ENCODE measurements around the gene ABCA7.

The ABCA7 gene

GRCh38 chr19:1018932-1019615 lies 20.8 kb upstream of the ABCA7 start:
- H3K36me3 ChIP-seq (replicated peaks; ENCODE audit: insufficient read depth, low read length), result no peaks in the 10 kb centered on the region
- no peak overlapping the region for H2AFZ ChIP-seq (ENCODE audit: low read length)
- H3F3A ChIP-seq (ENCODE audit: insufficient read depth, low read length), result peaks cover 30% of the 10 kb centered on the region
- H3K27ac ChIP-seq (ENCODE audit: low read length), result no peak overlapping the region; the same call in 1 of the 2 replicates
- no peaks in the 10 kb centered on the region for H3K27me3 ChIP-seq (replicated peaks; ENCODE audit: insufficient read depth, low read length)
- H3K4me3 ChIP-seq (ENCODE audit: low read length), result peak overlapping the region; percentile 97
- peaks cover 25% of the 10 kb centered on the region for H4K20me1 ChIP-seq (ENCODE audit: insufficient read depth, low read length)
- peaks cover 45% of the 10 kb centered on the region for H3K4me1 ChIP-seq (ENCODE audit: low read length)
- H3K9me2 ChIP-seq (replicated peaks; ENCODE audit: insufficient read depth, low read length), result no peaks in the 10 kb centered on the region
- H3K4me2 ChIP-seq (ENCODE audit: low read depth, low read length), result peak overlapping the region; percentile 73
- H3K79me2 ChIP-seq (ENCODE audit: low read length), result peaks cover 67% of the 10 kb centered on the region
- TF ChIP-seq EZH2 (optimal IDR thresholded peaks at IDR 0.05; ENCODE audit: low read depth, low read length) (no peak), CTCF (IDR thresholded peaks at IDR 0.05; ENCODE audit: low read length) (no peak), EZH2phosphoT487 (IDR thresholded peaks at IDR 0.05; ENCODE audit: low read length) (no peak)
- no peaks in the 10 kb centered on the region for H3K9me3 ChIP-seq (replicated peaks; ENCODE audit: insufficient read depth, low read length)
- H3K9ac ChIP-seq (ENCODE audit: low read length), result peak overlapping the region; percentile 92; the same call in 1 of the 2 replicates
- peak; percentile 42 for DNase-seq

- H3K9ac ChIP-seq (ENCODE audit: low read length), result peak overlapping the region; percentile 92
- H3K36me3 ChIP-seq (replicated peaks; ENCODE audit: insufficient read depth, low read length), result no peaks in the 10 kb centered on the region
- H3K4me3 ChIP-seq (ENCODE audit: low read length), result peak overlapping the region; percentile 97
- H4K20me1 ChIP-seq (ENCODE audit: insufficient read depth, low read length), result peaks cover 25% of the 10 kb centered on the region
- H3K4me1 ChIP-seq (ENCODE audit: low read length), result peaks cover 45% of the 10 kb centered on the region
- H3K27me3 ChIP-seq (replicated peaks; ENCODE audit: insufficient read depth, low read length), result no peaks in the 10 kb centered on the region
- no peaks in the 10 kb centered on the region for H3K9me2 ChIP-seq (replicated peaks; ENCODE audit: insufficient read depth, low read length)
- no peak overlapping the region for H3K27ac ChIP-seq (ENCODE audit: low read length)
- peak overlapping the region; percentile 73 for H3K4me2 ChIP-seq (ENCODE audit: low read depth, low read length)
- DNase-seq, result no peak
- H3F3A ChIP-seq (ENCODE audit: insufficient read depth, low read length), result peaks cover 30% of the 10 kb centered on the region
- peaks cover 61% of the 10 kb centered on the region for H3K79me2 ChIP-seq (ENCODE audit: low read length)
- TF ChIP-seq CTCF (IDR thresholded peaks at IDR 0.05; ENCODE audit: low read length) (no peak), EZH2 (optimal IDR thresholded peaks at IDR 0.05; ENCODE audit: low read depth, low read length) (no peak), EZH2phosphoT487 (IDR thresholded peaks at IDR 0.05; ENCODE audit: low read length) (no peak)
- no peaks in the 10 kb centered on the region for H3K9me3 ChIP-seq (replicated peaks; ENCODE audit: insufficient read depth, low read length)
- no peak overlapping the region for H2AFZ ChIP-seq (ENCODE audit: low read length)
These were observed 20.3 kb upstream of the ABCA7 start for GRCh38 chr19:1019616-1019961.

GRCh38 chr19:1019980-1020867 lies 19.7 kb upstream of the ABCA7 start:
- Histone ChIP-seq H3K4me1 (ENCODE audit: low read length) (peaks cover 43% of the 10 kb centered on the region), H3F3A (ENCODE audit: insufficient read depth, low read length) (peaks cover 30% of the 10 kb centered on the region), H3K4me3 (ENCODE audit: low read length) (peak overlapping the region; percentile 97), H3K9me3 (replicated peaks; ENCODE audit: insufficient read depth, low read length) (no peaks in the 10 kb centered on the region), H4K20me1 (ENCODE audit: insufficient read depth, low read length) (peaks cover 25% of the 10 kb centered on the region), H3K4me2 (ENCODE audit: low read depth, low read length) (peak overlapping the region; percentile 73), H3K79me2 (ENCODE audit: low read length) (peaks cover 55% of the 10 kb centered on the region), H3K9me2 (replicated peaks; ENCODE audit: insufficient read depth, low read length) (no peaks in the 10 kb centered on the region), H3K27me3 (replicated peaks; ENCODE audit: insufficient read depth, low read length) (no peaks in the 10 kb centered on the region), H3K36me3 (replicated peaks; ENCODE audit: insufficient read depth, low read length) (no peaks in the 10 kb centered on the region), H2AFZ (ENCODE audit: low read length) (no peak overlapping the region), H3K27ac (ENCODE audit: low read length) (peak overlapping the region; percentile 47), H3K9ac (ENCODE audit: low read length) (peak overlapping the region; percentile 92)
- DNase-seq, result peak; percentile 44
- no peak for TF ChIP-seq EZH2 (optimal IDR thresholded peaks at IDR 0.05; ENCODE audit: low read depth, low read length)
- no peak for TF ChIP-seq CTCF (IDR thresholded peaks at IDR 0.05; ENCODE audit: low read length)
- TF ChIP-seq EZH2phosphoT487 (IDR thresholded peaks at IDR 0.05; ENCODE audit: low read length), result no peak
